GM21367 (cell line): ENCODE data around the gene AHR.

Experiments used
- ATAC-seq: cut with Tn5 transposase; IDR thresholded peaks from one replicate; pipeline ENCODE4 v1.9.1; 2021; ENCODE audit not compliant: unreplicated experiment

AHR gene

DNA sequence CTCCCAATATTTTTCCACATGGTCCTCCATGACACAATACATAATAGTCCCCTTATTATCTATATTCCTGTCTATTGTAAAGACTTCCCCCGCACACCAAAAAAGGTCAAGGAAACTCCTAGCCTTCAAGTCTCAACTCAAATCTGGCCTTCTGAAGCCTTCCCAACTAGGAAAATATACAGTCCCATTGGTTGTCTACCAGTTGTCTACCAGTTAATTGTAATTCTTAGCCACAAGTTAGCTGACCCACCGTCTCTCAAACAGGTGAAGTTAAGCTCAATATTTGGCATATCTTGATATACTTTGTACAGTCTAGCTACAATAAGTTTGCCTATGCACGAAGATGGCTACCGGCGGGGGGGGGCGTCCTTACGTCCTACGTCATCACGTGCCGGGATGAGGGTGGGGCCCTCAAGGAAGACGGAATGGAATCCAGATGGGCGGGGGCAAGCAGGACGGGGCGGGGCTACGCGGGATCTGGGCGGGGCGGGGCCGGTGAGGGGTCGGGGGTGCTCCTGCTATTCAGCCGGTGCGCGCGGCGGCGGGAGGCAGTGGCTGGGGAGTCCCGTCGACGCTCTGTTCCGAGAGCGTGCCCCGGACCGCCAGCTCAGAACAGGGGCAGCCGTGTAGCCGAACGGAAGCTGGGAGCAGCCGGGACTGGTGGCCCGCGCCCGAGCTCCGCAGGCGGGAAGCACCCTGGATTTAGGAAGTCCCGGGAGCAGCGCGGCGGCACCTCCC, at the start of gene AHR:
TSS of gene AHR (plus strand) at position 551 of the 738 bp plus-strand sequence. CDS start 613 bp downstream, outside the sequence.
- peak; percentile 46 for ATAC-seq

DNA sequence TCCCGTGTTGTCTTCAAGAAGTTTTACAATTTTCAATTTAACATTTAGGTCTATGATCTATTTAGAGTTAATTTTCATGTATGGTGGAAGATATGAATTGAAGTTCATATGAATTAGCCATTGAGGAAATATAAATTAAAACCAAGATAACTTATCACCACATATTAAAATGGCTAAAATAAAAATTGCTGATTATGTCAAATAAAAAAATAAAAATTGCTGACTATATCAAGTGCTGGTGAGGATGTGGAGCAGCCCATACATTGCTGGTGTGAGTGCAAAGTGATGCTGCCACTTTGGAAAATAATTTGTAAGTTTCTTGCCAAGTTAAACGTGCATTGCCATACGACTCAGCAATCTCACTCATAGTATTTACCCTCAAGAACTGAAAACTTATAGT, 44.6 kb upstream of the AHR start:
- ATAC-seq, result no peak

DNA sequence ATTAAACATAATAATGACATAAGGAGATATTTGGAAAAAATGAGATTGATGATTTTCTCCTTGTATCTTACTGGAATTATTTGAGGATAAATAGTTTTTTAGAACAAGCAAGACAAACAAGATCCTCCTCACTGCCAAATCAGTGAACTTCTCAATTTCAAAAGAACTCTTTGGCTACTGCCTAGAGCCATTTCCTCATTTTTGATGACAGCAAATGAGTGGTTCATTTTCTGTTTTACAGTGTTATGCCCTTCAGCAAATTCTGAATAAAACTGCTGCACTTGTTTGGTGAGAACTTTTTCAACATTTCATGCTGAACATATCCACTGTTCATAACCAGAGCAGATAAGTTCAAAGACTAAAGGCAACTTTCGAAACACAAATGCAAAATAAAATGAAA, 42.5 kb upstream of the AHR start:
- no peak for ATAC-seq

GRCh38 chr7:17256375-17256774, 42.1 kb upstream of the AHR start:
- ATAC-seq, result no peak

GRCh38 chr7:17266565-17266964, 31.9 kb upstream of the AHR start:
- no peak for ATAC-seq

DNA sequence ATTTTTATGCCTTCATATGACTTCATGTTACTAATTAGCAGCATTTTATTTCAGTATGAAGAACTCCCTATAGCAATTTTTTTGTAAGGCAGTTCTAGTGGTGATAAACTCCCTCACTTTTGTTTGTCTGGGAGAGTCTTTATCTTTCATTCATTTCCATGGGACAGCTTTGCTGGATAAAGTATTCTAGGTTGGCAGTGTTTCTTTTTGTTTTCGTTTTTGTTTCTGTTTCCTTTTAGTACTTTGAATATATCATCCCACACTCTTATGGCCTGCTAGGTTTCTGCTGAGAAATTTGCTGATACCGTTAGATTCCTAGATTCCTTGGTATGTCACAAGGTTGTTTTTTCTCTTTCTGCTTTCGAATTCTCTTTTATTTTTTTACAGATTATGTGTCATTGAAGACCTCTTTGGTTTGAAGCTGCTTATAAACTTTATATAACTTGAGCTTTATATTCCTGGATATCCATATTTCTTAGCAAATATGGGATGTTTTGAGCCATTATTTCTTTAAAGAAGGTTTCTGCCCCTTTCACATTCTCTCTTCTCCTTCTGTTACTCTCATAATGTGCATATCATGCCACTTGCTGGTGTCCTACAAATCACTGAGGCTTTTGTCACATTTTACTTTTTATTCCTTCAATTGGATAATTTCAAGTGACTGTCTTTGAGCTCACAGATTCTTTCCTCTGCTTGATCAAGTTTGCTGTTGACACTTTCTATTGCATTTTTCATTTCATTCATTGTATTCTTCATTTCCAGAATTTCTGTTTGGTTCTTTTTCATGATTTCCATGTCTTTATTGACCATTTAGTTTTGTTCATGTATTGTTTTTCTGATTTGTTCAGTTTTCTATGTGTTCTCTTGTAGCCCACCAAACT, 28.9 kb upstream of the AHR start:
- no peak for ATAC-seq

GRCh38 chr7:17274551-17275245, 23.8 kb upstream of the AHR start:
- ATAC-seq, result no peak

GRCh38 chr7:17275749-17276671, 22.4 kb upstream of the AHR start:
- ATAC-seq, result no peak

DNA sequence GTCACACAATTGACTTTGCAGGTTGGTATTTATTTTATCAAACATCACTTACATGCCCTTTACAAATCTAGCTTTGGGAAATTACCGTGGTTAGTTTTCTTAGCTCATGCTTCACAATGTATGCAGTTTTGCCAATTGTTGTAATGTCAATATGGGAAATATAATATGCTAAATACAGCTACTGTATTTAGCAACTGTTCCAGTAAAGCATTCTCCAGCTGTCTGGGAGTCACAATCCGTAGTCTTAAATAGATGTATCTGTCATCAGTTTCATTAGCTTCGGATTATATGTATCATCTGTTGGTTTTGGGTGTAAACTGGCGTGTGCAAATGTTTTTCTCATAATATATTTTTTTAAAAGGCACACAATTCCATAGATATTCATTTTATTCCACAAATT, 19.4 kb upstream of the AHR start:
- ATAC-seq, result no peak

DNA sequence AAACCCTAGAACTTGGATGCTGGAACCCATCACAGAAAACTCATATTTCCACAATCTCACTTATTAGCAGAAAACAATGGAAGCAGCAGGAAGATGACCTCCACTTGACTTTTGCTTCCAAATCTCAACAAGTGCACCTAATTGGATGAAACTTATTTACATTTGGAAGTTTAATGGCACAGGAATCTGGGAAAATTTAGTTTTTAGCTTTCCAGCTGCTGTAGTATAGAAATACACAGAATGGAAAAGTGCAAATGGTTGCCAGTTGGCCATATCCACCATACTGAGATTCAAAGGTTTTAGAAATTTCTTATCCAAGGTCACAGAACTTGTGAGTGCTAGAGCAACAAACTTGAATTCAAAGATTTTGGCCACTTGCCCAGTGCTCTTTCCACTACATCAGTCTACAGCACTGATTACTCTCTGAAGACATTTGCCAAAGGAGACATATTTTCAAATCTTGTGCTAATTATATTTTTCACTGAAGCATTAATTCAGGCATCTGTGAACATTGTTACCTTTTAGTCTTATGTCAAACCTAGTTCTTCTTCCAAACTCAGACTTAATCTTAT, 9.3 kb upstream of the AHR start:
- no peak for ATAC-seq

DNA sequence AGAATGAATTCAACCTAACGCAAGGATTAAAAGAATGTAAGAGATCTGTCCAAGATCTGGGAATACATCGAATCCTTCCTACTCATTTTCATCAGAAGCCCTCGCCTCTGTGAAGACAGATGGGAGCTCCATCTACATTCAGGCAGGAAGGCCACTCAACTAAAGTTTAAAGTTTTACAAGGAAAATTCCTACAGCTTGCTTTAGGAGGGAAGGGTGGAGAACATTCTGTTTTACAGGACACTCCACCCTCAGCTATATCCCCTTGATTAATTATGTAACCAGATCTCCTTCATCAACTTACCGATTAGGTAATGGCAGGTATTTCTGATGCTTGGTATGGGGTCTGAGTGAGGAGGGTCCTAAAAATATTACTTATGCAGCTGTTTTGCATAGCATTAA, 5.6 kb upstream of the AHR start:
- ATAC-seq, result no peak

DNA sequence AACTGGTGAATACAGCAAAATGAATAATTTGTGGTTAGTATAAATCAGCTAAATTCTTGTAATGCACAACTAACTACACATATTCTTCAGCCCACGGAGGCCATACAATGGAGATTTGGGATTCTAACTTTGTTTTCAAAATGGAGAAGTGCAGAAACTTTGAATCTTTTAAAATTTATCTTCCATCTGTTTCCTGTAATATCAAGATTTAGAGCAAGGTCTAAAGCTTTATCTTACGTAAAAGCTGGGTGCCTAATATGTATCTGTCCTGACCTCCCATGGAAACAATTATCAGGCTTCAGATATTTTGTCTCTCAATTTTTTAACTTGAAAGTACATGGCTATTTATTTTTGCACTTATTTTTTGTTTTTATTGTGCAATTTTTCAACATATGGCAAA, 5.0 kb upstream of the AHR start:
- no peak for ATAC-seq

DNA sequence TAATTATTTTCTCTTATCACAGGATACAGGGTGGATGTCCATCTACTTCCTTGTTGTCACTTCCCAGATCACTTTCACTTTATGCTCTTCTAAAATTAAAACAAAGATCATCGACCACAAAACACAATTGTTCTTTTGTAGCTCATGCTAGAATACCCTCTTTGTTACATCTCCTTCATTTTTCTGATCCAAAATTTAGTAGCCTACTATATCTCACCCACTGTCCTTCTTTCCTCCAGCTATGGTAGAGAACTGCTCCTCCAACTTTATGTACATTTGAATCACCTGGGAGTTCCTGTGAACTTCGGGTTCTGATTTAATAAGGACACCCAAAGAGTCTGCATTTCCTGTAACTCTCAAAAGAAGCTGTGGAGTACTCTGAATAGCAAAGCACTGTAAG, 1.2 kb upstream of the AHR start:
- no peak for ATAC-seq

GRCh38 chr7:17298840-17299482, 509 bp downstream of the AHR start:
- ATAC-seq, result peak; percentile 32

DNA sequence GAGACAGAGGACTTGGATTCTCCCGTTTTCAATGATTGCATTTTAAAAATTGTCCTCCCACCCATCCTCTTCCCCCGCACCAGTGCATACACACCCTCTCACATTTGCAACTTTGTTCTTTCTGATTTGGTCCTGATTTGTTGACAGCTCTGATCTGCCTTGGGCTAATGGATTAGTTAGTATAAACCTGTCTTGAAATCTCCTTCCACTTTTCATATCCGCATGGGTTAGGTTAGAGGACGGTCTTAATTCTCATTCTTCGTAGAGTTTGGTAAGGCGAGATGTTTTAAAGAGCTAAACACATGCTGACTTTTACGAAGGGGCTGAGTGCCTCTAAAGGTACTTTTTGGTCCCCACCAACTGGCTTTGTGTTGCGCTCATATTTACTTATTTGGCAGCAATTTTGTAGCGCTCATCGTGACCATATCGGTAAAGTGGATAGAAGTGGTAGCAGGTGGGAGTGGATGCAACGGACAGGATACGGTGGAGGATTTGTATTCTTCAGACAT, 1.1 kb downstream of the AHR start:
- no peak for ATAC-seq

DNA sequence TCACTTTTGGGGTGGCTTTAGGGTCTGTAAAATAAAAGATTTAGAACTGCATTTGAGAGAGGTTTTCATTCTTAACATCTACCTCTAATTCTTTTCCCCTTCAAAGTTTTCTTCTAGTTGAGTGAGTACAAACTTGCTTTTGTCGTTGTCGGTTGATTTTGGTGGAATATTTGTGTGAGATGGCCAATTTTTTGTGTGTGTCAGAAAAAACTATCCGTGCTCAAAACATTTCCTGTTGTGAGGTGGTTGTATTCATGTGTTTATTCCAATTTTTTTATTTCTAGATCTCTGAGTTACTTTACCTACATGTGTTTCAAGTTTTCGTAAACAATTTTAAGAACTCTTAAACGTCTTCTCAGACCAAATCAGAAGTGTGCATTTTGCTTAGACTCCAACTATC, 1.6 kb downstream of the AHR start:
- no peak for ATAC-seq

DNA sequence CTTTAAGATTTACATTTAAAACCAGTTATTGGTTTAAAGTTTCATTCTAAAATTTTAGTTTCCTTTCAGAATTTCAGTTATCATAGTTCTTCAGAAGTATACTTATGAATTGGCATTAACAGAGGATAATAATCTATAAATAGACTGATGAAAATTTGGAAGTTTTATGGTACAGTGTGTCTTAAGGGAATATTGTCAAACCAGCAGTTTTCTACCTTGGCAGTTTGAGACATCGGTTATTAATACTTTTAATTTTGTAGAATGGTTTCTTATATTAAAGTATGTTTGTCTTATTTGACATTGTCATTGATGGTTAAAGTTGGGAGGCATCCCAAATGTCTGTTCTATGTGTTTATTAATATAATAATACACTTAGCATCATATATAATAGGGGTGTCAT, 2.0 kb downstream of the AHR start:
- ATAC-seq, result no peak

- no peak for ATAC-seq
These were observed 3.3 kb downstream of the AHR start for GRCh38 chr7:17301471-17302456.
